Lower leg skin (tissue), 4 donors: ENCODE results near the gene OSBPL2. TPM values are rescaled to one million over a fixed set of nuclear protein-coding genes. Genes with fewer than 3 reads are reported as not detected.

Source experiments
- DNase-seq, 2 donors: peaks; one replicate each; pipeline ENCODE4 v3.0.0-alpha.2; 2019; ENCODE audit warnings: low spot score in 2 of 2
- H3K4me3 ChIP-seq: fragments of 200-600 bp; sonication (generic); 2 replicates; pipeline ENCODE4 v1.5.1; 2017; ENCODE audit warnings: mild to moderate bottlenecking, low read depth; ENCODE audit not compliant: poor library complexity, severe bottlenecking
- CTCF ChIP-seq, 3 donors: fragments of 450-650 bp; IDR thresholded peaks; one replicate each; pipeline ENCODE4 v1.5.1; 2016; ENCODE audit warnings: antibody characterized with exemption in 3 of 3, mild to moderate bottlenecking in 3 of 3, moderate library complexity in 2 of 3
- POLR2A ChIP-seq, 2 donors: fragments of 450-650 bp; IDR thresholded peaks; one replicate each; pipeline ENCODE4 v1.6.1; 2016 to 2017; ENCODE audit warnings: antibody characterized with exemption in 2 of 2, mild to moderate bottlenecking in 1 of 2, moderate library complexity in 1 of 2
- WGBS, 2 donors: methylation state at CpG; one replicate each; pipeline ENCODE4 v1.1.5; 2018; 5-methylcytosine and 5-hydroxymethylcytosine counted together
- intact Hi-C: fragments of 100-400 bp; cut with DNase I; formaldehyde crosslinking; loops from one replicate; pipeline ENCODE4 v1.15.0; 2023; ENCODE audit warnings: low total_unique reads
- total RNA-seq, 4 donors: library from RNA; depleted of rRNA; stranded (reverse); fragments of >200 nt; gene quantifications; one replicate each; pipeline ENCODE4 v1.1.0, GENCODE V29; 2016

Gene OSBPL2
- total RNA-seq, 4 donors from 2014 or later, result 69.7 to 135 (median 86.0) TPM

GRCh38 chr20:62223571-62223970, 14.8 kb upstream of the OSBPL2 start:
- TF ChIP-seq CTCF (IDR thresholded peaks at IDR 0.05) (no peak), POLR2A (IDR thresholded peaks at IDR 0.05) (no peak)
- DNase-seq, result no peak
- 82 to 88% methylated on average over 6 to 9 of the region's 9 CpGs for WGBS, 2 donors

GRCh38 chr20:62224113-62224855, 14.0 kb upstream of the OSBPL2 start:
- no peak overlapping the region for H3K4me3 ChIP-seq
- DNase-seq, result no peak
- TF ChIP-seq CTCF (IDR thresholded peaks at IDR 0.05) (no peak), POLR2A (IDR thresholded peaks at IDR 0.05) (no peak)

More at GRCh38 chr20:62223571-62223970, 14.8 kb upstream of the OSBPL2 start:
- H3K4me3 ChIP-seq, result no peak overlapping the region
- intact Hi-C loops, result no loop called here

GRCh38 chr20:62225026-62225425, 13.3 kb upstream of the OSBPL2 start:
- TF ChIP-seq POLR2A (IDR thresholded peaks at IDR 0.05) (no peak), CTCF (IDR thresholded peaks at IDR 0.05) (no peak)
- intact Hi-C loops, result no loop called here
- DNase-seq, result no peak
- WGBS, 2 donors, result 88 to 92% methylated on average over 10 to 13 of the region's 13 CpGs
- H3K4me3 ChIP-seq, result no peak overlapping the region

More at GRCh38 chr20:62224113-62224855, 14.0 kb upstream of the OSBPL2 start:
- WGBS, 2 donors, result 68 to 69% methylated on average over 20 to 21 of the region's 21 CpGs
- intact Hi-C loops, result no loop called here

- H3K4me3 ChIP-seq, result no peak overlapping the region
- TF ChIP-seq CTCF (IDR thresholded peaks at IDR 0.05), result no peak
- no peak for TF ChIP-seq POLR2A (IDR thresholded peaks at IDR 0.05)
- no peak for DNase-seq
- 80 to 86% methylated on average over 17 of the region's 17 CpGs for WGBS, 2 donors
- intact Hi-C loops, result no loop called here
Measured at GRCh38 chr20:62225820-62226635, 12.3 kb upstream of the OSBPL2 start.

- TF ChIP-seq CTCF (IDR thresholded peaks at IDR 0.05) (no peak), POLR2A (IDR thresholded peaks at IDR 0.05) (no peak)
- no peak overlapping the region for H3K4me3 ChIP-seq
- intact Hi-C loops, result no loop called here
- no peak for DNase-seq
- WGBS, 2 donors, result 44 to 52% methylated on average over 21 to 23 of the region's 24 CpGs
Measured at GRCh38 chr20:62226707-62227590, 11.4 kb upstream of the OSBPL2 start.
